ENCODE measurements around the gene NET1.

- TF ChIP-seq, protein P1, sequence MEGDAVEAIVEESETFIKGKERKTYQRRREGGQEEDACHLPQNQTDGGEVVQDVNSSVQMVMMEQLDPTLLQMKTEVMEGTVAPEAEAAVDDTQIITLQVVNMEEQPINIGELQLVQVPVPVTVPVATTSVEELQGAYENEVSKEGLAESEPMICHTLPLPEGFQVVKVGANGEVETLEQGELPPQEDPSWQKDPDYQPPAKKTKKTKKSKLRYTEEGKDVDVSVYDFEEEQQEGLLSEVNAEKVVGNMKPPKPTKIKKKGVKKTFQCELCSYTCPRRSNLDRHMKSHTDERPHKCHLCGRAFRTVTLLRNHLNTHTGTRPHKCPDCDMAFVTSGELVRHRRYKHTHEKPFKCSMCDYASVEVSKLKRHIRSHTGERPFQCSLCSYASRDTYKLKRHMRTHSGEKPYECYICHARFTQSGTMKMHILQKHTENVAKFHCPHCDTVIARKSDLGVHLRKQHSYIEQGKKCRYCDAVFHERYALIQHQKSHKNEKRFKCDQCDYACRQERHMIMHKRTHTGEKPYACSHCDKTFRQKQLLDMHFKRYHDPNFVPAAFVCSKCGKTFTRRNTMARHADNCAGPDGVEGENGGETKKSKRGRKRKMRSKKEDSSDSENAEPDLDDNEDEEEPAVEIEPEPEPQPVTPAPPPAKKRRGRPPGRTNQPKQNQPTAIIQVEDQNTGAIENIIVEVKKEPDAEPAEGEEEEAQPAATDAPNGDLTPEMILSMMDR (IDR thresholded peaks at IDR 0.05; ENCODE audit: extremely low read depth in 1 of 2, insufficient read depth in 1 of 2, low read depth in 1 of 2, low read length in 2 of 2): no peak
- TF ChIP-seq MYC (IDR thresholded peaks at IDR 0.05; ENCODE audit: low read depth, low read length): no peak
- no peak for TF ChIP-seq EZH2 (IDR thresholded peaks at IDR 0.05; ENCODE audit: borderline replicate concordance, low read depth, low read length, severe bottlenecking)
- TF ChIP-seq POLR2AphosphoS5 (IDR thresholded peaks at IDR 0.05; ENCODE audit: insufficient read depth, low read depth, low read length): no peak
- no peak for TF ChIP-seq JUN (IDR thresholded peaks at IDR 0.05; ENCODE audit: borderline replicate concordance, insufficient read depth, insufficient read length, low read depth)
- no peak for TF ChIP-seq MAX (IDR thresholded peaks at IDR 0.05; ENCODE audit: insufficient read depth, insufficient read length)
- TF ChIP-seq POLR2A (IDR thresholded peaks at IDR 0.05; ENCODE audit: low read depth, low read length): no peak
Measured at GRCh38 chr10:5467207-5467535, 54.8 kb downstream of the NET1 start.
